ENCODE measurements around the gene DDX18.

DNA sequence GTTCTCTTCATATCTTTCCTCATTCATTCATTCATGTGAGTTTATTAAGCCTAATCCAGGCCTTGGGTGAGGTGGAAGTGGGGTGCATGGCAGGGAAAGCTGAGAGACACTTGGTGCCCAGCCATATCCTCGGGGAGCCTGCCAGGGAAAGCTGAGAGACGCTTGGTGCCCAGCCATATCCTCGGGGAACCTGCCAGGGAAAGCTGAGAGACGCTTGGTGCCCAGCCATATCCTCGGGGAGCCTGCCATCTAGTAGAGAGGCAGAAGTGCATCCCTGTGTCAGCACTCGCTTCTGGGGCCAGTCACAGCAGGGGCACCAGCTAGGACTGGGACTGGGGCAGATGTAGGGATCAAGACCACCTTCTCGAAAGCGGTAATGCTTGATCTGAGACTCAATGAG is 39.4 kb downstream of the DDX18 start:
- TF ChIP-seq, protein P1, sequence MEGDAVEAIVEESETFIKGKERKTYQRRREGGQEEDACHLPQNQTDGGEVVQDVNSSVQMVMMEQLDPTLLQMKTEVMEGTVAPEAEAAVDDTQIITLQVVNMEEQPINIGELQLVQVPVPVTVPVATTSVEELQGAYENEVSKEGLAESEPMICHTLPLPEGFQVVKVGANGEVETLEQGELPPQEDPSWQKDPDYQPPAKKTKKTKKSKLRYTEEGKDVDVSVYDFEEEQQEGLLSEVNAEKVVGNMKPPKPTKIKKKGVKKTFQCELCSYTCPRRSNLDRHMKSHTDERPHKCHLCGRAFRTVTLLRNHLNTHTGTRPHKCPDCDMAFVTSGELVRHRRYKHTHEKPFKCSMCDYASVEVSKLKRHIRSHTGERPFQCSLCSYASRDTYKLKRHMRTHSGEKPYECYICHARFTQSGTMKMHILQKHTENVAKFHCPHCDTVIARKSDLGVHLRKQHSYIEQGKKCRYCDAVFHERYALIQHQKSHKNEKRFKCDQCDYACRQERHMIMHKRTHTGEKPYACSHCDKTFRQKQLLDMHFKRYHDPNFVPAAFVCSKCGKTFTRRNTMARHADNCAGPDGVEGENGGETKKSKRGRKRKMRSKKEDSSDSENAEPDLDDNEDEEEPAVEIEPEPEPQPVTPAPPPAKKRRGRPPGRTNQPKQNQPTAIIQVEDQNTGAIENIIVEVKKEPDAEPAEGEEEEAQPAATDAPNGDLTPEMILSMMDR (IDR thresholded peaks at IDR 0.05 in 8 of 11, conservative IDR thresholded peaks at IDR 0.05 in 3 of 11), result no peak
- TF ChIP-seq POLR2A (IDR thresholded peaks at IDR 0.05), result no peak
